VCaP (cell line): ENCODE results near the gene AQP1.

Experiments used
- H3K27ac ChIP-seq: fragments of 450-650 bp; 2 replicates; pipeline ENCODE4 v1.5.1; 2017
- TF ChIP-seq, protein P1 (sequence below): fragments of 450-650 bp; conservative IDR thresholded peaks from 2 replicates; pipeline ENCODE4 v1.5.1; 2017; ENCODE audit warnings: mild to moderate bottlenecking, moderate library complexity

The AQP1 gene

GRCh38 chr7:30906515-30907240 is 5.0 kb upstream of the AQP1 start:
- TF ChIP-seq, protein P1, sequence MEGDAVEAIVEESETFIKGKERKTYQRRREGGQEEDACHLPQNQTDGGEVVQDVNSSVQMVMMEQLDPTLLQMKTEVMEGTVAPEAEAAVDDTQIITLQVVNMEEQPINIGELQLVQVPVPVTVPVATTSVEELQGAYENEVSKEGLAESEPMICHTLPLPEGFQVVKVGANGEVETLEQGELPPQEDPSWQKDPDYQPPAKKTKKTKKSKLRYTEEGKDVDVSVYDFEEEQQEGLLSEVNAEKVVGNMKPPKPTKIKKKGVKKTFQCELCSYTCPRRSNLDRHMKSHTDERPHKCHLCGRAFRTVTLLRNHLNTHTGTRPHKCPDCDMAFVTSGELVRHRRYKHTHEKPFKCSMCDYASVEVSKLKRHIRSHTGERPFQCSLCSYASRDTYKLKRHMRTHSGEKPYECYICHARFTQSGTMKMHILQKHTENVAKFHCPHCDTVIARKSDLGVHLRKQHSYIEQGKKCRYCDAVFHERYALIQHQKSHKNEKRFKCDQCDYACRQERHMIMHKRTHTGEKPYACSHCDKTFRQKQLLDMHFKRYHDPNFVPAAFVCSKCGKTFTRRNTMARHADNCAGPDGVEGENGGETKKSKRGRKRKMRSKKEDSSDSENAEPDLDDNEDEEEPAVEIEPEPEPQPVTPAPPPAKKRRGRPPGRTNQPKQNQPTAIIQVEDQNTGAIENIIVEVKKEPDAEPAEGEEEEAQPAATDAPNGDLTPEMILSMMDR, result no peak
- H3K27ac ChIP-seq, result no peak overlapping the region

DNA sequence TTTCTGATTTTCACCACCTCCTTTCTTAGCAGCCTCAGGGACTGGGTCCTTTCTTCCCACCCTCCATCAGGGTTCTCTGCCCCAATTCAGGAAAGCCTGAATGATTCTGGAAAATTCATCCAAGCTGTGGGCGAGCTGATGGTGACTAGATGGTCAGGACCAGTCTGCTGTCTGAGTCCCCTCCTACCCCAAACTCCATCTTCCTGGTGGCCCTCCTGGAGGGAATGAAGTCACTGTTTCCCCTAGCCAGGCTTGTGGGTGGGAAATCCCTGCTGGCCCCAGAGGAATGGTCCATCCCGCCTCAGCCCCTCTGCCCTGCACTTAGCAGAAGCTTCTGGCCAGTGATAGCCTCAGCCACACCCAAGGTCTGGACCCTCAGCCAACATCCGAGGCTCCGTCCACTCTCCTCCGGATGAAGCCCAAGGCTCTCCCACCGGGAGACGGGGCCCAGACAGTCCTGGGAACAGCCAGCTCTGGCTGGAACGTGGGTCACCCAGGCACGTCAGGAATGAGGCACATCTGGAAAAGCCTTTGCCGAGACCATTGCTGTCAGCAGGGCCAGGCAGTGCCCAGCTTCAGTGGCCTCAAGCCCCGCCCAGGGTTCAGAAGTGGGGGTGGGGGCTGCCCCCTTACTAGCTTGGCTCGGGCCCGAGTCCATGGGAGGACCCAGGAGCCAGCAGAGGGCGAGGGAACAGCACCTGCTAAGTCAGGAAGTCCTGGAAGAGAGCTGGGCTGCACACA is 4.0 kb upstream of the AQP1 start:
- TF ChIP-seq, protein P1, result no peak
- H3K27ac ChIP-seq, result no peak overlapping the region

- no peak overlapping the region for H3K27ac ChIP-seq
- TF ChIP-seq, protein P1, result no peak
These were observed 3.0 kb upstream of the AQP1 start for GRCh38 chr7:30908681-30909080.

- H3K27ac ChIP-seq, result no peak overlapping the region
- TF ChIP-seq, protein P1, result no peak
These were observed 2.2 kb upstream of the AQP1 start for GRCh38 chr7:30909431-30909830.

GRCh38 chr7:30910411-30911073 is 1.1 kb upstream of the AQP1 start:
- TF ChIP-seq, protein P1, result no peak
- H3K27ac ChIP-seq, result no peak overlapping the region

DNA sequence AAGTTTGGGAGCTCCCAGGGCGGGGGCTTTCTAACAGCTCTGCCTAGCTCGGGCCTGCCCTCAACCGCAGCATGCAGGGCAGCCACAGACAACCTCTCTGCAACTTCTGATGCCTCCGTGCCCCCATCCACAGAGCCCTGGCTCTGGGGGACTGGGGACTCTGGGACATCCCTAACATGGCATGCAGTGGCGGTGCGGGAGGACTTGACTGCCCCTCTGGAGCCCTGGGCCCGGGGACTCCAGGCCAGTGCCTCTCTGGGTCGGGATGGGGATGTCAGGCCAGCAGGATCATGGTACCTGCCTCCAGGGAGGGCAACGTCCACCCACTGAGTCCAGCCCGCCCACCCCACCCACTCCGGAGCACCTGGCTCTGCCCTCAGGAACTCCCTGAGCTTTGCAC is 520 bp upstream of the AQP1 start:
- TF ChIP-seq, protein P1, result no peak
- no peak overlapping the region for H3K27ac ChIP-seq

DNA sequence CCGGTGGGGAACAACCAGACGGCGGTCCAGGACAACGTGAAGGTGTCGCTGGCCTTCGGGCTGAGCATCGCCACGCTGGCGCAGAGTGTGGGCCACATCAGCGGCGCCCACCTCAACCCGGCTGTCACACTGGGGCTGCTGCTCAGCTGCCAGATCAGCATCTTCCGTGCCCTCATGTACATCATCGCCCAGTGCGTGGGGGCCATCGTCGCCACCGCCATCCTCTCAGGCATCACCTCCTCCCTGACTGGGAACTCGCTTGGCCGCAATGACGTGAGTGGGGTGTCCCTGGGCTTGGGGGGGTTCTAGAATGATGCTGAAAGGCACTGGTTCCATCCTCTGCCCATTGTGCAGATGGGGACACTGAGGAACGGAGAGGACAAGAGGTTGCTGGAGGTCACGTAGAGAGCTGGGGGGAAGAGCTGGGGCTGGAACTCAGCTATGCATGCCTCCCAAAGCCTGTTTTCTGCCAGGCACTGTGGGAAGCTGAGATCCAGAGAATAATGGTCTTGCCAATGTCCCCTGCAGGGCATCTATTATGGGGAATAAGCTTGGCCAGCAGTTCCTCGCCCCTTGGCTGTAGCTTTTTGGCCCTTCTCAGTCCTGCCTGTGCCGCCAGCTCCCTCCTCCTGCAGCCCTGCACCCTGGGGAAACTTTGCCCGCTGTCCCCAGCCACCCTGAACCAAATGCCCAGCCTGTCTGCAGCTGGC is 523 bp downstream of the AQP1 start:
- TF ChIP-seq, protein P1, result no peak
- H3K27ac ChIP-seq, result no peak overlapping the region
